ENCODE data around the gene TMEM114.

- TF ChIP-seq ZFX (IDR thresholded peaks at IDR 0.05), result no peak
- no peak for TF ChIP-seq CTCF (conservative IDR thresholded peaks at IDR 0.05)
Measured at GRCh38 chr16:8585857-8586256, 4.5 kb downstream of the TMEM114 start.
